ENCODE data around the gene FAM174C. TPM values are rescaled to one million over a fixed set of nuclear protein-coding genes. Genes with fewer than 3 reads are reported as not detected.

The FAM174C gene
- total and polyA plus RNA-seq, 4 donors: 14.6 to 79.8 (median 33.8) TPM

- Histone ChIP-seq H3K9ac (ENCODE audit: low read depth in 1 of 2, low read length in 2 of 2) (peak within 1 kb of the TSS; percentile 78 to 86), H3K36me3 (ENCODE audit: control insufficient read depth in 4 of 4, insufficient read depth in 3 of 4, low read depth in 1 of 4, low read length in 3 of 4) (peaks cover 16 to 23% (median 17%) of the 10 kb centered on the region in 4 donors), H3K27me3 (ENCODE audit: control insufficient read depth in 4 of 4, insufficient read depth in 4 of 4, low read length in 3 of 4) (no peaks in the 10 kb centered on the region), H3K27ac (ENCODE audit: low read depth in 1 of 2, low read length in 2 of 2) (peak within 1 kb of the TSS; percentile 90 to 91), H3K4me3 (ENCODE audit: low read depth in 1 of 3, low read length in 3 of 3) (peak within 1 kb of the TSS; percentile 77 to 90 (median 86)), H3K9me3 (ENCODE audit: control insufficient read depth in 4 of 4, low read length in 3 of 4) (no peaks in the 10 kb centered on the region), H3K4me1 (ENCODE audit: control insufficient read depth in 4 of 4, insufficient read depth in 4 of 4, low read length in 3 of 4) (peaks cover 36 to 79% (median 68%) of the 10 kb centered on the region in 4 donors)
- TF ChIP-seq REST (IDR thresholded peaks at IDR 0.05) (peak; percentile 94), ATF3 (IDR thresholded peaks at IDR 0.05) (no peak), SP1 (IDR thresholded peaks at IDR 0.05) (peak; percentile 92), MAX (IDR thresholded peaks at IDR 0.05) (no peak), HNF4A (conservative IDR thresholded peaks at IDR 0.05) (peak; percentile 34 to 40), TAF1 (conservative IDR thresholded peaks at IDR 0.05) (peak; percentile 95), CTCF (IDR thresholded peaks at IDR 0.05; ENCODE audit: low read depth, low read length, missing input control) (no peak), EGR1 (IDR thresholded peaks at IDR 0.05; ENCODE audit: low read depth in 2 of 2) (peak; percentile 25 to 39), RAD21 (IDR thresholded peaks at IDR 0.05) (no peak), GABPA (IDR thresholded peaks at IDR 0.05 in 1 of 2, conservative IDR thresholded peaks at IDR 0.05 in 1 of 2) (peak in 1 of 2 donors; percentile 30)
- DNase-seq (ENCODE audit: low spot score): peak; percentile 99
- WGBS: under 1% methylated on average over 50 of the region's 50 CpGs
Measured at GRCh38 chr19:1269065-1269477, 6.3 kb upstream of the FAM174C start, which contains the start of gene CIRBP. TSS of gene CIRBP (plus strand) at chr19:1269332. CDS start at chr19:1270934, 1,602 bp downstream.

DNA sequence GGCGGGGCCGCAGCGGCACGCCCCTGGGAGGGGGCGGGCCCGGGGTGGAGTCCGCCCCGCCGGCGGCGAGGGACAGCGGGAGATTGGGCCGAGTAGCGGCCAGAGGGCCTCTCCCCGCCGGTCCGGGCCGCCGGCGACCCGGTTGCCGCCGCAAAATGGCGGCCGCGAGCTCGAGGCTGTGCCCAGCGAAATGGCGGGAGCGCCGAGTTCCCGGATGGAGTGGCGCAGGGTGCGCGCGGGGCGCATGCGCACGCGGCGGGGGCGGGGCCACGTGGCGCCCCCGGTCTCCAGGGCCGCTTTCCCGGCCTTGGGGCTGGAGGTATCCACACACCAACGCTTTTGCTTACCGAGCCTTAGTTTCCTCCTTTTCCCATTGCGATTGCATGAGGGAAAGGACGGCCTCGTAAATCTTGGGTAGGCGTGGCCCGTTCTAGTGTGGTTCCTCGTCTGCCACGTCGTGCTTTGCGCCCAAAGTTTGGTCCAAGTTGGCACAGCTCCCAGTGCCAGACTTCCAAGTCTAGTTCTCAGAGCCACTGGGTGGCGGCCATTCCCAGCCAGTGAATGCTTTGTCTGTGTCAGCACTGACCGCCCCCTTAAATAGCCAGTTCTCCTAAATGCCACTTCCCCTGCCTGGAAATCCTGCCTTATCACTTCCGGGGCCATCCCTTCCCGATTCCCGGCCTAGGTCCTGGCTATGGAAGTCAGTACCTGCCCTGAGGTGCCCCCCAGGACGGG lies 5.7 kb upstream of the FAM174C start:
- no peaks in the 10 kb centered on the region for H3K27me3 ChIP-seq (ENCODE audit: control insufficient read depth in 4 of 4, insufficient read depth in 4 of 4, low read length in 3 of 4)
- H3K4me3 ChIP-seq (ENCODE audit: low read depth in 1 of 3, low read length in 3 of 3): peak overlapping the region; percentile 77 to 90 (median 86)
- H3K36me3 ChIP-seq (ENCODE audit: control insufficient read depth in 4 of 4, insufficient read depth in 3 of 4, low read depth in 1 of 4, low read length in 3 of 4): peaks cover 17 to 28% (median 21%) of the 10 kb centered on the region in 4 donors
- peak overlapping the region; percentile 78 to 86 for H3K9ac ChIP-seq (ENCODE audit: low read depth in 1 of 2, low read length in 2 of 2)
- peak; percentile 86 for DNase-seq (ENCODE audit: low spot score)
- peak overlapping the region; percentile 90 to 91 for H3K27ac ChIP-seq (ENCODE audit: low read depth in 1 of 2, low read length in 2 of 2)
- peaks cover 40 to 85% (median 73%) of the 10 kb centered on the region in 4 donors for H3K4me1 ChIP-seq (ENCODE audit: control insufficient read depth in 4 of 4, insufficient read depth in 4 of 4, low read length in 3 of 4)
- under 1% methylated on average over 64 of the region's 64 CpGs for WGBS
- no peaks in the 10 kb centered on the region for H3K9me3 ChIP-seq (ENCODE audit: control insufficient read depth in 4 of 4, low read length in 3 of 4)
- TF ChIP-seq REST (IDR thresholded peaks at IDR 0.05) (peak; percentile 29), CTCF (IDR thresholded peaks at IDR 0.05; ENCODE audit: low read depth, low read length, missing input control) (no peak), MAX (IDR thresholded peaks at IDR 0.05) (peak; percentile 62), FOXA1 (IDR thresholded peaks at IDR 0.05) (no peak), NR2F2 (IDR thresholded peaks at IDR 0.05) (peak; percentile 45), ZBTB33 (IDR thresholded peaks at IDR 0.05) (no peak), GABPA (IDR thresholded peaks at IDR 0.05 in 1 of 2, conservative IDR thresholded peaks at IDR 0.05 in 1 of 2) (peak in 1 of 2 donors; percentile 75), YY1 (IDR thresholded peaks at IDR 0.05) (peak; percentile 87)

Measured in liver (tissue), 9 donors.